ENCODE results near the gene EGFR. TPM values are rescaled to one million over a fixed set of nuclear protein-coding genes. Genes with fewer than 3 reads are reported as not detected.

Gene EGFR
- total RNA-seq, 2 experiments from 2014 or later, result not detected

DNA sequence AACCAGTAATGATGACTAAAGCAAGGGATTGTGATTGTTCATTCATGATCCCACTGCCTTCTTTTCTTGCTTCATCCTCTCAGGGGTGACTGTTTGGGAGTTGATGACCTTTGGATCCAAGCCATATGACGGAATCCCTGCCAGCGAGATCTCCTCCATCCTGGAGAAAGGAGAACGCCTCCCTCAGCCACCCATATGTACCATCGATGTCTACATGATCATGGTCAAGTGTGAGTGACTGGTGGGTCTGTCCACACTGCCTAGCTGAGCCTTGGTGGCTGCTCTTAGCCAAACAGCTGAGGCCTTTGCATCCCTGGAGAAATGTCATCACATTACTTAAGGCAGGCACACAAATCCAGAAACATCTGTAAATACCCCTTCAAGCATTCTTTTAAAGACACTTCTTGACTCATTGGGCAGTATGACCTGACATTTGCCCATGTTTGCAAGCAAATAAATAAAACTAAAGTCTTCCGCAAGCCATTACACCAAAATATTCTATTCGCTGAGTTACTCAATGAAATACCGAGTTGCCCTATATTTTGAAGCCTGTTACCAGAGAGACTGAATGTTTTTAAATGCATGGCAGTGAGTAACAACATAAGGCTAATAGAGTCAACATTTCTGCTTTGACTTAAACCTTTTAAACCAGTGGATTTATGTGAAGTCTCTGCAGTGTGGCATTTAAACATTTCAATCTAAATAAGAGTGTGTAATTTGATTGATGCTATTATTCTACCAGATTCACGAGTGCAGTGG lies 180.0 kb downstream of the EGFR start:
- H3K27me3 Mint-ChIP-seq, result peaks cover 15% of the 10 kb centered on the region
- H3K4me3 Mint-ChIP-seq, result no peak overlapping the region
- H3K4me1 Mint-ChIP-seq, result no peaks in the 10 kb centered on the region
- no peaks in the 10 kb centered on the region for H3K9me3 Mint-ChIP-seq
- no peaks in the 10 kb centered on the region for H3K36me3 Mint-ChIP-seq (ENCODE audit: low read depth)
- H3K27ac Mint-ChIP-seq, result no peak overlapping the region
- no peak for DNase-seq
- POLR2A ChIA-PET, result no interaction called here
- CTCF ChIA-PET, result no interaction called here

DNA sequence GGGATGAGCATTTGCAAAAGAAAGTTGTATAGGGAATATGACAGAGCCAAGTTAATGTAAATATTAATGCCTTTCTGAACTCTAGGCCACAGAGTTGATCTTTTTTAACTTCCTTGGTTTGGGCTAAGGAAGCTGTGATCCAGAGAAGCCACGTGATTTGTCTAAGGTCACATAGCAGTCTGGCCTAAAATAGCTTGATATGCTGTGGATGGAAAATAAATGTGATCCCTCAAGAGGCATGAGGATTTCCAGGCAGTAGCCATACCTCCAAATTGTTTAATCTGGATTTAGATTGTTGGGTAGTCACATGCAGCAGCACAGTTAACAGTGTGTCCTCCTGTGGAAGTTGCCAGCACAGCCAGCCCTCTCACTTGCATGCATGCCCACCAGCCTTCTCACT lies 180.6 kb downstream of the EGFR start:
- ChIA-PET POLR2A (no interaction called here), CTCF (no interaction called here)
- H3K36me3 Mint-ChIP-seq (ENCODE audit: low read depth), result no peaks in the 10 kb centered on the region
- H3K27me3 Mint-ChIP-seq, result peaks cover 15% of the 10 kb centered on the region
- H3K27ac Mint-ChIP-seq, result no peak overlapping the region
- DNase-seq, result no peak
- no peaks in the 10 kb centered on the region for H3K4me1 Mint-ChIP-seq
- no peaks in the 10 kb centered on the region for H3K9me3 Mint-ChIP-seq
- no peak overlapping the region for H3K4me3 Mint-ChIP-seq

DNA sequence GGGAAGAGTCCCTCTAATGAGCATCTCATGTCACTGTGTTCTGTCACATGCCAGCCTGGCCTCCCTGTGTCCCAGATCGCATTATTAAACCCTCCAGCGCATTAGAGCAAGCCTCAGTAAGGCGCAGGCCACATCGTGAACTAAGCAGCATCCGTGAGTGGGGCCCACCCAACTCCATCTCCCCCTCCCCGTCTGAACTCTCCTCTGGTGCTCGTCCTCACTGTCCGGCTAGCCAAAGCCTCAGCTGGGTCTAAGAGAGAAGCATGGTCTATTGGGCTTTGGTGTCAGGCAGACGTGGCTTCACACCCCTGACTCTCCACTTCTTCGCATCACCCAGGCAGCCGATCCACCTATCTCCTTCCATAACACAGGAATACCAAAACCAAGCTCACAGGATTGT lies 181.6 kb downstream of the EGFR start:
- peaks cover 15% of the 10 kb centered on the region for H3K27me3 Mint-ChIP-seq
- H3K4me3 Mint-ChIP-seq, result no peak overlapping the region
- no peaks in the 10 kb centered on the region for H3K4me1 Mint-ChIP-seq
- CTCF ChIA-PET, result no interaction called here
- H3K9me3 Mint-ChIP-seq, result no peaks in the 10 kb centered on the region
- no peak for DNase-seq
- POLR2A ChIA-PET, result no interaction called here
- no peak overlapping the region for H3K27ac Mint-ChIP-seq
- no peaks in the 10 kb centered on the region for H3K36me3 Mint-ChIP-seq (ENCODE audit: low read depth)

DNA sequence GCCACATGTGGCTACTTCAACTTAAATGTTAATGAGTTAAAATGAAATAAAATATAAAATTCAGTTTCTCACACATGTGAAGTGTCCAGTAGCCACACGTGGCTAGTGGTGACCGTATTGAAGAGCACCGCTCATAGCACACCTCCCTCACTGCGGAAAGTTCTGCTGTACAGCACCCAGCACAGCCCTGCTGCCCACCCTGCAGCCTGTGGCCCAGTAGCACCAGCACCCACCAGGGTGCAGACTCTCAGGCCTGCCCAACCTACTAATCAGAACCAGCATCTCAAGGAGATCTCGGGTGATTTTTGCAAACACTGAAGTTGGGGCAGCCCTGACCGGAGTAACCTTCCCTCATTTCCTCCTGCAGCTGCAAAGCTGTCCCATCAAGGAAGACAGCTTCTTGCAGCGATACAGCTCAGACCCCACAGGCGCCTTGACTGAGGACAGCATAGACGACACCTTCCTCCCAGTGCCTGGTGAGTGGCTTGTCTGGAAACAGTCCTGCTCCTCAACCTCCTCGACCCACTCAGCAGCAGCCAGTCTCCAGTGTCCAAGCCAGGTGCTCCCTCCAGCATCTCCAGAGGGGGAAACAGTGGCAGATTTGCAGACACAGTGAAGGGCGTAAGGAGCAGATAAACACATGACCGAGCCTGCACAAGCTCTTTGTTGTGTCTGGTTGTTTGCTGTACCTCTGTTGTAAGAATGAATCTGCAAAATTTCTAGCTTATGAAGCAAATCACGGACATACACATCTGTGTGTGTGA lies 183.5 kb downstream of the EGFR start:
- peaks cover 3% of the 10 kb centered on the region for H3K4me1 Mint-ChIP-seq
- no peak for DNase-seq
- H3K4me3 Mint-ChIP-seq, result no peak overlapping the region
- peaks cover 3% of the 10 kb centered on the region for H3K27me3 Mint-ChIP-seq
- H3K27ac Mint-ChIP-seq, result no peak overlapping the region
- ChIA-PET CTCF (no interaction called here), POLR2A (no interaction called here)
- no peaks in the 10 kb centered on the region for H3K36me3 Mint-ChIP-seq (ENCODE audit: low read depth)
- no peaks in the 10 kb centered on the region for H3K9me3 Mint-ChIP-seq

DNA sequence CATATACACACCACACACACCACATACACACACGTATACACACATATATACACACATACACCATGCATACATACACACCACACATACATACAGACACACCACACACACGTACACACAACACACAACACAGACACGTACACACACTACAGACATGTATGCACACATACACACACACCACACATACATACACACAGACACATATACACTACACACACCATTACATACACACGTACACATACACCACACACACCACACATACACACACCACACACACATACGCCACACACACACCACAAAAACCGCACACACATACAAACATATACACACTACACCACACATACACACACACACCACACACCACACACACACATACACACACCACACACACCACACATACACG lies 184.5 kb downstream of the EGFR start:
- no peak for DNase-seq
- Mint-ChIP-seq H3K36me3 (ENCODE audit: low read depth) (no peaks in the 10 kb centered on the region), H3K27ac (no peak overlapping the region), H3K4me3 (no peak overlapping the region), H3K27me3 (peaks cover 2% of the 10 kb centered on the region), H3K9me3 (no peaks in the 10 kb centered on the region), H3K4me1 (peaks cover 3% of the 10 kb centered on the region)
- ChIA-PET CTCF (no interaction called here), POLR2A (no interaction called here)

DNA sequence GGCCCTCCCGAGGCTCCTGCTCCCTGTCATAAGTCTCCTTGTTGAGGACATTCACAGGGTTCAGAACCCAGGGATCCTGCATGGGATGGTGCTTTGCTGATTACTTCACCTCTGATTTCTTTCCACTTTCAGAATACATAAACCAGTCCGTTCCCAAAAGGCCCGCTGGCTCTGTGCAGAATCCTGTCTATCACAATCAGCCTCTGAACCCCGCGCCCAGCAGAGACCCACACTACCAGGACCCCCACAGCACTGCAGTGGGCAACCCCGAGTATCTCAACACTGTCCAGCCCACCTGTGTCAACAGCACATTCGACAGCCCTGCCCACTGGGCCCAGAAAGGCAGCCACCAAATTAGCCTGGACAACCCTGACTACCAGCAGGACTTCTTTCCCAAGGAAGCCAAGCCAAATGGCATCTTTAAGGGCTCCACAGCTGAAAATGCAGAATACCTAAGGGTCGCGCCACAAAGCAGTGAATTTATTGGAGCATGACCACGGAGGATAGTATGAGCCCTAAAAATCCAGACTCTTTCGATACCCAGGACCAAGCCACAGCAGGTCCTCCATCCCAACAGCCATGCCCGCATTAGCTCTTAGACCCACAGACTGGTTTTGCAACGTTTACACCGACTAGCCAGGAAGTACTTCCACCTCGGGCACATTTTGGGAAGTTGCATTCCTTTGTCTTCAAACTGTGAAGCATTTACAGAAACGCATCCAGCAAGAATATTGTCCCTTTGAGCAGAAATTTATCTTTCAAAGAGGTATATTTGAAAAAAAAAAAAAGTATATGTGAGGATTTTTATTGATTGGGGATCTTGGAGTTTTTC lies 186.5 kb downstream of the EGFR start:
- no peak for DNase-seq
- Mint-ChIP-seq H3K9me3 (no peaks in the 10 kb centered on the region), H3K4me1 (peaks cover 3% of the 10 kb centered on the region), H3K4me3 (no peak overlapping the region), H3K36me3 (ENCODE audit: low read depth) (no peaks in the 10 kb centered on the region), H3K27me3 (peaks cover 2% of the 10 kb centered on the region), H3K27ac (no peak overlapping the region)
- CTCF ChIA-PET, result no interaction called here
- POLR2A ChIA-PET, result no interaction called here

DNA sequence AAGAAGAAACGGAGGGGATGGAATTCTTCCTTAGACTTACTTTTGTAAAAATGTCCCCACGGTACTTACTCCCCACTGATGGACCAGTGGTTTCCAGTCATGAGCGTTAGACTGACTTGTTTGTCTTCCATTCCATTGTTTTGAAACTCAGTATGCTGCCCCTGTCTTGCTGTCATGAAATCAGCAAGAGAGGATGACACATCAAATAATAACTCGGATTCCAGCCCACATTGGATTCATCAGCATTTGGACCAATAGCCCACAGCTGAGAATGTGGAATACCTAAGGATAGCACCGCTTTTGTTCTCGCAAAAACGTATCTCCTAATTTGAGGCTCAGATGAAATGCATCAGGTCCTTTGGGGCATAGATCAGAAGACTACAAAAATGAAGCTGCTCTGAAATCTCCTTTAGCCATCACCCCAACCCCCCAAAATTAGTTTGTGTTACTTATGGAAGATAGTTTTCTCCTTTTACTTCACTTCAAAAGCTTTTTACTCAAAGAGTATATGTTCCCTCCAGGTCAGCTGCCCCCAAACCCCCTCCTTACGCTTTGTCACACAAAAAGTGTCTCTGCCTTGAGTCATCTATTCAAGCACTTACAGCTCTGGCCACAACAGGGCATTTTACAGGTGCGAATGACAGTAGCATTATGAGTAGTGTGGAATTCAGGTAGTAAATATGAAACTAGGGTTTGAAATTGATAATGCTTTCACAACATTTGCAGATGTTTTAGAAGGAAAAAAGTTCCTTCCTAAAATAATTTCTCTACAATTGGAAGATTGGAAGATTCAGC lies 187.6 kb downstream of the EGFR start:
- H3K36me3 Mint-ChIP-seq (ENCODE audit: low read depth), result no peaks in the 10 kb centered on the region
- ChIA-PET POLR2A (interaction anchor here (0.8 kb wide), 1 partner anchor 347 kb away, joined by 6 read pairs; no protein-coding TSS in a partner anchor), CTCF (no interaction called here)
- H3K27me3 Mint-ChIP-seq, result peaks cover 1% of the 10 kb centered on the region
- no peak overlapping the region for H3K4me3 Mint-ChIP-seq
- no peak overlapping the region for H3K27ac Mint-ChIP-seq
- DNase-seq, result no peak
- H3K4me1 Mint-ChIP-seq, result peaks cover 3% of the 10 kb centered on the region
- H3K9me3 Mint-ChIP-seq, result no peaks in the 10 kb centered on the region

DNA sequence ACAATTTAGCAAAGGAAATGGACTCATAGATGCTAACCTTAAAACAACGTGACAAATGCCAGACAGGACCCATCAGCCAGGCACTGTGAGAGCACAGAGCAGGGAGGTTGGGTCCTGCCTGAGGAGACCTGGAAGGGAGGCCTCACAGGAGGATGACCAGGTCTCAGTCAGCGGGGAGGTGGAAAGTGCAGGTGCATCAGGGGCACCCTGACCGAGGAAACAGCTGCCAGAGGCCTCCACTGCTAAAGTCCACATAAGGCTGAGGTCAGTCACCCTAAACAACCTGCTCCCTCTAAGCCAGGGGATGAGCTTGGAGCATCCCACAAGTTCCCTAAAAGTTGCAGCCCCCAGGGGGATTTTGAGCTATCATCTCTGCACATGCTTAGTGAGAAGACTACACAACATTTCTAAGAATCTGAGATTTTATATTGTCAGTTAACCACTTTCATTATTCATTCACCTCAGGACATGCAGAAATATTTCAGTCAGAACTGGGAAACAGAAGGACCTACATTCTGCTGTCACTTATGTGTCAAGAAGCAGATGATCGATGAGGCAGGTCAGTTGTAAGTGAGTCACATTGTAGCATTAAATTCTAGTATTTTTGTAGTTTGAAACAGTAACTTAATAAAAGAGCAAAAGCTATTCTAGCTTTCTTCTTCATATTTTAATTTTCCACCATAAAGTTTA lies 188.8 kb downstream of the EGFR start:
- peaks cover 1% of the 10 kb centered on the region for H3K27me3 Mint-ChIP-seq
- DNase-seq, result no peak
- ChIA-PET POLR2A (no interaction called here), CTCF (no interaction called here)
- peaks cover 3% of the 10 kb centered on the region for H3K4me1 Mint-ChIP-seq
- H3K27ac Mint-ChIP-seq, result no peak overlapping the region
- no peaks in the 10 kb centered on the region for H3K36me3 Mint-ChIP-seq (ENCODE audit: low read depth)
- H3K9me3 Mint-ChIP-seq, result no peaks in the 10 kb centered on the region
- H3K4me3 Mint-ChIP-seq, result no peak overlapping the region

DNA sequence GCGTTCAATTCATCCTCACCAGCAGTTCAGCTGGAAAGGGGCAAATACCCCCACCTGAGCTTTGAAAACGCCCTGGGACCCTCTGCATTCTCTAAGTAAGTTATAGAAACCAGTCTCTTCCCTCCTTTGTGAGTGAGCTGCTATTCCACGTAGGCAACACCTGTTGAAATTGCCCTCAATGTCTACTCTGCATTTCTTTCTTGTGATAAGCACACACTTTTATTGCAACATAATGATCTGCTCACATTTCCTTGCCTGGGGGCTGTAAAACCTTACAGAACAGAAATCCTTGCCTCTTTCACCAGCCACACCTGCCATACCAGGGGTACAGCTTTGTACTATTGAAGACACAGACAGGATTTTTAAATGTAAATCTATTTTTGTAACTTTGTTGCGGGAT lies 190.5 kb downstream of the EGFR start:
- Mint-ChIP-seq H3K4me3 (no peak overlapping the region), H3K27ac (no peak overlapping the region), H3K36me3 (ENCODE audit: low read depth) (no peaks in the 10 kb centered on the region), H3K4me1 (peaks cover 3% of the 10 kb centered on the region), H3K9me3 (no peaks in the 10 kb centered on the region), H3K27me3 (peaks cover 1% of the 10 kb centered on the region)
- ChIA-PET CTCF (no interaction called here), POLR2A (no interaction called here)
- no peak for DNase-seq

DNA sequence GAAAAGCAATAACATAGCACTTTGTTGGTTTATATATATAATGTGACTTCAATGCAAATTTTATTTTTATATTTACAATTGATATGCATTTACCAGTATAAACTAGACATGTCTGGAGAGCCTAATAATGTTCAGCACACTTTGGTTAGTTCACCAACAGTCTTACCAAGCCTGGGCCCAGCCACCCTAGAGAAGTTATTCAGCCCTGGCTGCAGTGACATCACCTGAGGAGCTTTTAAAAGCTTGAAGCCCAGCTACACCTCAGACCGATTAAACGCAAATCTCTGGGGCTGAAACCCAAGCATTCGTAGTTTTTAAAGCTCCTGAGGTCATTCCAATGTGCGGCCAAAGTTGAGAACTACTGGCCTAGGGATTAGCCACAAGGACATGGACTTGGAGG lies 191.4 kb downstream of the EGFR start:
- Mint-ChIP-seq H3K4me3 (no peak overlapping the region), H3K9me3 (no peaks in the 10 kb centered on the region), H3K27ac (no peak overlapping the region), H3K36me3 (ENCODE audit: low read depth) (no peaks in the 10 kb centered on the region), H3K4me1 (peaks cover 3% of the 10 kb centered on the region), H3K27me3 (peaks cover 1% of the 10 kb centered on the region)
- no peak for DNase-seq
- ChIA-PET POLR2A (no interaction called here), CTCF (no interaction called here)

DNA sequence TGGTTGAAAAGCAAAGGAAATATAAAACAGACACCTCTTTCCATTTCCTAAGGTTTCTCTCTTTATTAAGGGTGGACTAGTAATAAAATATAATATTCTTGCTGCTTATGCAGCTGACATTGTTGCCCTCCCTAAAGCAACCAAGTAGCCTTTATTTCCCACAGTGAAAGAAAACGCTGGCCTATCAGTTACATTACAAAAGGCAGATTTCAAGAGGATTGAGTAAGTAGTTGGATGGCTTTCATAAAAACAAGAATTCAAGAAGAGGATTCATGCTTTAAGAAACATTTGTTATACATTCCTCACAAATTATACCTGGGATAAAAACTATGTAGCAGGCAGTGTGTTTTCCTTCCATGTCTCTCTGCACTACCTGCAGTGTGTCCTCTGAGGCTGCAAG lies 191.9 kb downstream of the EGFR start:
- Mint-ChIP-seq H3K4me1 (peaks cover 3% of the 10 kb centered on the region), H3K27me3 (peaks cover 1% of the 10 kb centered on the region), H3K4me3 (no peak overlapping the region), H3K27ac (no peak overlapping the region), H3K9me3 (no peaks in the 10 kb centered on the region), H3K36me3 (ENCODE audit: low read depth) (no peaks in the 10 kb centered on the region)
- ChIA-PET POLR2A (no interaction called here), CTCF (interaction anchor here (1.0 kb wide), 1 partner anchor 45 kb away, joined by 4 read pairs; no protein-coding TSS in a partner anchor)
- DNase-seq, result no peak

DNA sequence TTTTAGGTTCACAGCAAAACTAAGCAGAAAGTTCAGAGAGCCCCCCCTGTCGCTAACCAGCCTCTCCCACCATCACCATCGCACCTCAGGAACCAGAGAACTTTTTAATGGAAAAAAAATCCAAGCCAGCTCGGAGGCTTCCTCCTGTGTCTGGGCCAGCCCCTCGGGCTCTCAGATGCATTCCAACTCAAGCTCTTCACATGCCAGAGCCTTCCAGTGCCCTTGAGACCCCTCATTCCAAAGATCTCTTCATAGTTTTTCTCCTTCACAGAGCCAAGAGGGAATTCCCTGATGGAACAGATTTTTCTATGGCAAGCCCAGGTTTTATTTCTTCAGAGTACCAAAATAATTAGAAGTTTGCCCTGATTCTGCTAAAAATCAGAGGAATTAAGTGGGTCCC lies 192.9 kb downstream of the EGFR start:
- CTCF ChIA-PET, result interaction anchor here (1.0 kb wide), 1 partner anchor 44 kb away, joined by 4 read pairs; no protein-coding TSS in a partner anchor
- no peak overlapping the region for H3K27ac Mint-ChIP-seq

More for the DNA sequence above, 192.9 kb downstream of the EGFR start:
- Mint-ChIP-seq H3K9me3 (no peaks in the 10 kb centered on the region), H3K36me3 (ENCODE audit: low read depth) (no peaks in the 10 kb centered on the region), H3K4me1 (peaks cover under 1% of the 10 kb centered on the region), H3K4me3 (no peak overlapping the region), H3K27me3 (peaks cover 1% of the 10 kb centered on the region)
- DNase-seq, result no peak
- POLR2A ChIA-PET, result interaction anchor here (0.6 kb wide), 1 partner anchor 82 kb away, joined by 3 read pairs; no protein-coding TSS in a partner anchor

Measured in activated CD4-positive, alpha-beta T cell treated with anti-CD3 and anti-CD28 coated beads, Interleukin-2, amount 10 ng/mL, durations not matched to agents 7 days and 5 days (primary cell).